ENCODE measurements around the gene LMNA.
"Not testable (repeated sequence)": the region's sequence is repeated elsewhere in the genome, so short reads cannot be mapped to it uniquely, and the experiment has no call there.

LMNA gene

DNA sequence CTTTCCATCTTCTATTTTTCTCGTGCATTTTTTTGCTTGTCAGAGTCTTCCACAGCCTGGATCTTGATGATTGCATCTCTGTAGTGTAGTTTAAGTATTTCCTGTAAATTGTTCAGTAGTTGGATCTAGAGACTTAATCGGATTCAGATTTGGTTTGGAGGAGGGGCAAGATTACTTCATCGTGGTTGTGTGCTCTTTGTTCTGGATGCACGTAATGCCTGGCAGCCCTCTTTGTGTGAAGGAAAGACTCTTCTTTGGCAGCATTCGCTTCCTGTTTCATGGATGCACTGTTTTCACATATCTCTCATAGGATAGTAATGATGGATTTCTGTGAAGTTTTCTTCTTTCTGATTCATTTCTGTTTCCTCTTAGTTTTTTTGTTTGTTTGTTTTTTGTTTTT lies 53.0 kb downstream of the LMNA start:
- no peak for DNase-seq

DNA sequence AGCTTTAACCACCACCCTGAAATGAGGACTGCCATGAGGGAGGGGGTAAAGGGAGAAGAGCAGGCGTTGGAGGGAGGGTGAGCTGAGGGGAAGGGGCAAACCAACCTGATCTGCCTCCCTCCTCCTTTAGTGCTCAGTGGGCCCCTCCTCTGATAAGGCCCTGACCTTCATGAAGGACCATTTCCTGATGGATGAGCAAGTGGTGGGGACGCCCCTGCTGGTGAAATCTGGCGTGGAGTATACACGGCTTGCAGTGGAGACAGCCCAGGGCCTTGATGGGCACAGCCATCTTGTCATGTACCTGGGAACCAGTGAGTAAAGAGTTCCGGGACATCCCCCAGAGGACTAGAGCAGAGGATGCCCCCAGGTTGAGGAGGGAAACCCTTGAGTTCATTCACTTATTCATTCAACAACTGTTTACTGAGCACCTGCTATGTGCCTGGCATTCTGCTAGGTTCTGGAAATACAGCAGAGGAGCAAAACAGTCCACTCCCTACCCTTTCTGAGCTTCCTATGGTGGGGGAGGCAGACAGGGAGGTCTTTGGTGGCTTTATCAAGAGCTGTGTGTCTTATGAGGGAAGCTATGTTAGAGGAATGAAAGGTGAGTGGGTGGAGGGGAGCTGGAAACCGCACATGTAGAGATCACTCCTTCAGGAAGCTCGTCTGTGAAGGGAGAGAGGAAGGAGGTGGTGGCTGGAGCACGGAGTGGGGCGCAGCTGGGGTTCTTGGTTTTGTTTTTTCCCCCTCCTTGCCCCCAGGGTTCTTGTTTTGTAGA lies 58.4 kb downstream of the LMNA start:
- no peak for DNase-seq

- no peak for DNase-seq
Observed at GRCh38 chr1:156176610-156177210, 62.2 kb downstream of the LMNA start.

- no peak for DNase-seq
Observed at GRCh38 chr1:156177919-156178654, 63.6 kb downstream of the LMNA start.

- no peak for DNase-seq
Observed at GRCh38 chr1:156180471-156180870, 66.0 kb downstream of the LMNA start.

DNA sequence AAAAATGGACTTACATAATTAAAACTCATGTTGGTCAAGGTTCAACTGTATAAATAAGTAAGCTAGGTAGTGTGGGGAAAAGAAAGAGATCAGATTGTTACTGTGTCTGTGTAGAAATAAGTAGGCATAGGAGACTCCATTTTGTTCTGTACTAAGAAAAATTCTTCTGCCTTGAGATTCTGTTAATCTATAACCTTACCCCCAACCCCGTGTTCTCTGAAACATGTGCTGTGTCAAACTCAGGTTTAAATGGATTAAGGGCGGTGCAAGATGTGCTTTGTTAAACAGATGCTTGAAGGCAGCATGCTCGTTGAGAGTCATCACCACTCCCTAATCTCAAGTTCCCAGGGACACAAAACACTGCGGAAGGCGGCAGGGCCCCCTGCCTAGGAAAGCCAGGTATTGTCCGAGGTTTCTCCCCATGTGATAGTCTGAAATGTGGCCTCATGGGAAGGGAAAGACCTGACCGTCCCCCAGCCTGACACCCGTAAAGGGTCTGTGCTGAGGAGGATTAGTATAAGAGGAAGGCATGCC lies 66.9 kb downstream of the LMNA start:
- DNase-seq: not testable (repeated sequence)

- not testable (repeated sequence) for DNase-seq
Observed at GRCh38 chr1:156182010-156182779, 67.7 kb downstream of the LMNA start.

DNA sequence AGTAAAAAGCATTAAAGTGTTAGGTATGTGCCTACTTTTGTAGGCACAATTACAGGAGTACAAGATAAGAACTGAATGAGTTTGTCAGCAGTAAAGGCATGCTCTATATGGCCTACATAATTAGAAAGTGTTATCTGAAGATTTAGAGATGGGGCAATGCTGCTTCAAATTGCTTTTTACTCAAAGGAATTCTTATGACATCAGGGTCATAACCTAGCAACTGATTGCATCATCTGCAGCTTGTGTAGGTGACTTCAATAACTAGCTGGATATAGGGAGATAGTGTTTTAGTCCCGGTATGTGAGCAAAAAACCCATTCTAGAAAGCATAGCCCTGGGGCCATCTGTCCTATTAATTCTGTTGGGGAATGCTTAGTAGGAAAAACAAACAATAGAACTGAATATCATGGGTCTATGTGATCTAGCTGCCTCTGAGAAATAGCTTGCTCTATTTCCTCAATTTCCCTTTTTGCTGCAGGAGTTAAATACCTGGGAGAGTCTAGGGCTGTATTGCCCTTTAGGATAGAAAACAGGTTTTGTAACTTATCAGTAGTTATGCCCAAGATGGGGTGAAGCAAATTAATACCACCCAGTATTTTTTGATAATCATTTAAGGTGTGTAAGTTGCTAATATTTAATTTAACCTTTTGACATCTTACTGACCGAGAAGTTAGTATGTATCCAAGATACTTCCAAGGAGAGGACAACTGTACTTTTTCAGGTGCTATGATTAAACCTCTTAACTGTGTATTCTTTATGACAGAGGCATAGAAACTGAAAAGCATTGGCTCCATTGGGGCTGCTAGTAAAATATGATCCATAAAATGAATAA lies 72.1 kb downstream of the LMNA start:
- not testable (repeated sequence) for DNase-seq

All from T1000 (cell line).